Chondrocyte (in vitro differentiated cells): ENCODE results near the gene OR1I1. TPM values are rescaled to one million over a fixed set of nuclear protein-coding genes. Genes with fewer than 3 reads are reported as not detected.
"Not testable (repeated sequence)": the region's sequence is repeated elsewhere in the genome, so short reads cannot be mapped to it uniquely, and the experiment has no call there.

Source experiments
- DNase-seq: peaks from one replicate; pipeline ENCODE4 v3.0.0; 2021; ENCODE audit warnings: mixed read lengths, low spot score
- H3K27ac Mint-ChIP-seq: one replicate; pipeline ENCODE4 v1.8.0; 2021; ENCODE audit warnings: mild to moderate bottlenecking, moderate library complexity, mixed read lengths; ENCODE audit not compliant: unreplicated experiment
- H3K27me3 Mint-ChIP-seq: 2 replicates; pipeline ENCODE4 v1.8.0; 2021; ENCODE audit warnings: low read depth, mixed read lengths
- H3K36me3 Mint-ChIP-seq: 2 replicates; pipeline ENCODE4 v1.8.0; 2021; ENCODE audit warnings: low read depth, mixed read lengths
- H3K4me1 Mint-ChIP-seq: 2 replicates; pipeline ENCODE4 v1.8.0; 2021; ENCODE audit warnings: low read depth, mild to moderate bottlenecking, mixed read lengths
- H3K4me3 Mint-ChIP-seq: one replicate; pipeline ENCODE4 v1.8.0; 2021; ENCODE audit warnings: mild to moderate bottlenecking, moderate library complexity, mixed read lengths; ENCODE audit not compliant: unreplicated experiment
- H3K9me3 Mint-ChIP-seq: 2 replicates; pipeline ENCODE4 v1.8.0; 2021; ENCODE audit warnings: low read depth, mixed read lengths
- CTCF ChIP-seq: fragments of 200-600 bp; sonication (generic); IDR thresholded peaks from 2 replicates; pipeline ENCODE4 v1.5.0; 2021; ENCODE audit warnings: antibody characterized with exemption, mild to moderate bottlenecking, moderate library complexity
- total RNA-seq: library from RNA; stranded (reverse); gene quantifications from 3 replicates; pipeline ENCODE4 v1.2.1, GENCODE V29; 2021

The OR1I1 gene
- total RNA-seq, 1 donor from 2014 or later: not detected

GRCh38 chr19:15075806-15076205, 6.2 kb upstream of the OR1I1 start:
- Mint-ChIP-seq H3K27ac (no peak overlapping the region), H3K4me1 (no peaks in the 10 kb centered on the region)

GRCh38 chr19:15080002-15080401, 2.0 kb upstream of the OR1I1 start:
- not testable (repeated sequence) for DNase-seq, H3K4me3 Mint-ChIP-seq, H3K27ac Mint-ChIP-seq, H3K36me3 Mint-ChIP-seq, H3K9me3 Mint-ChIP-seq, H3K4me1 Mint-ChIP-seq
- H3K27me3 Mint-ChIP-seq: peaks cover 24% of the 10 kb centered on the region

More at GRCh38 chr19:15075806-15076205, 6.2 kb upstream of the OR1I1 start:
- H3K9me3 Mint-ChIP-seq: no peaks in the 10 kb centered on the region
- DNase-seq: no peak
- H3K27me3 Mint-ChIP-seq: peaks cover 23% of the 10 kb centered on the region
- TF ChIP-seq CTCF: no peak
- no peaks in the 10 kb centered on the region for H3K36me3 Mint-ChIP-seq
- H3K4me3 Mint-ChIP-seq: no peak overlapping the region

- H3K36me3 Mint-ChIP-seq: no peaks in the 10 kb centered on the region
- no peak for TF ChIP-seq CTCF
- no peaks in the 10 kb centered on the region for H3K4me1 Mint-ChIP-seq
- no peak overlapping the region for H3K27ac Mint-ChIP-seq
- H3K27me3 Mint-ChIP-seq: peaks cover 49% of the 10 kb centered on the region
- H3K4me3 Mint-ChIP-seq: no peak overlapping the region
- no peaks in the 10 kb centered on the region for H3K9me3 Mint-ChIP-seq
- DNase-seq: no peak
These were observed 5.2 kb downstream of the OR1I1 start for GRCh38 chr19:15087182-15087581.

GRCh38 chr19:15091918-15092753, 10.1 kb downstream of the OR1I1 start:
- no peaks in the 10 kb centered on the region for H3K9me3 Mint-ChIP-seq

GRCh38 chr19:15093001-15093400, 11.0 kb downstream of the OR1I1 start:
- Mint-ChIP-seq H3K9me3 (no peaks in the 10 kb centered on the region), H3K4me3 (no peak overlapping the region)

More at GRCh38 chr19:15091918-15092753, 10.1 kb downstream of the OR1I1 start:
- H3K27me3 Mint-ChIP-seq: peaks cover 26% of the 10 kb centered on the region
- peak overlapping the region; percentile 36 for H3K4me3 Mint-ChIP-seq
- no peaks in the 10 kb centered on the region for H3K4me1 Mint-ChIP-seq
- H3K36me3 Mint-ChIP-seq: no peaks in the 10 kb centered on the region
- TF ChIP-seq CTCF: peak; percentile 84
- H3K27ac Mint-ChIP-seq: no peak overlapping the region
- DNase-seq: no peak

More at GRCh38 chr19:15093001-15093400, 11.0 kb downstream of the OR1I1 start:
- DNase-seq: no peak
- H3K36me3 Mint-ChIP-seq: no peaks in the 10 kb centered on the region
- no peak overlapping the region for H3K27ac Mint-ChIP-seq
- no peak for TF ChIP-seq CTCF
- H3K4me1 Mint-ChIP-seq: no peaks in the 10 kb centered on the region
- peaks cover 18% of the 10 kb centered on the region for H3K27me3 Mint-ChIP-seq
